GM19324 (cell line): Measurements from ENCODE around the gene KLRC4.
"Not testable (repeated sequence)": the region's sequence is repeated elsewhere in the genome, so short reads cannot be mapped to it uniquely, and the experiment has no call there.

ENCODE experiments used
- ATAC-seq: cut with Tn5 transposase; IDR thresholded peaks from one replicate; pipeline ENCODE4 v1.9.1; 2021; ENCODE audit warnings: mild to moderate bottlenecking, moderate library complexity; ENCODE audit not compliant: unreplicated experiment, low FRiP score

The KLRC4 gene

GRCh38 chr12:10398168-10398567 lies 11.4 kb downstream of the KLRC4 start:
- no peak for ATAC-seq

- no peak for ATAC-seq
Measured at GRCh38 chr12:10397296-10397695, 12.3 kb downstream of the KLRC4 start.

GRCh38 chr12:10396176-10396575 lies 13.4 kb downstream of the KLRC4 start:
- not testable (repeated sequence) for ATAC-seq

DNA sequence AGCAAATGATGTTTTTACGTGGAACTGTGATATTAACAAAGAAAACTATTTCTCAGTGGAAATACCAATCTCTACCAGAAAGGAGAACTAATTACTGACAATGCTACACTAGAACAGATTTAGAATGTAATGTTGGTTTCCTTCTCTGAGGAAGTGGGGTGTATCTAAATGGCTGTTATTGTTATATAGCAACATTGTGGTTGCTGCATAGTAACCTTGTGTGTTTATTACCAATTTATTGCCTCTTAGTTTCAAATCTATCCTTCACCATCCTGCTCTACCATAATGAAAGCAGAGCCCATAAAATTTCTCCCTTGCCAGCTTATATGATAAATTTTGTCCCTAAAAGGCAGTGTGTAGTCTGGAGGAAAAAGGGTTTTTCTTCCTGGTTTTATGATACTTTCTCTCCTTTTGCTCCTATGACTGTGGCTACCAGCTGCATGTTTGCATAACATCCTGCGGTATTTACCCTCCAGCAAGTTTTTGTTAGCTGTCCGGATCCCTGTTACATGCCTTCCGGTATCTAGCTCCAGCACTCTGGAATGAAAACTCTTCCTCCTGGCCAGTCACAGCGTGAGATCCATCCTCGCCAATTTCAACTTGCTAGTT lies 14.1 kb downstream of the KLRC4 start:
- peak; percentile 68 for ATAC-seq

DNA sequence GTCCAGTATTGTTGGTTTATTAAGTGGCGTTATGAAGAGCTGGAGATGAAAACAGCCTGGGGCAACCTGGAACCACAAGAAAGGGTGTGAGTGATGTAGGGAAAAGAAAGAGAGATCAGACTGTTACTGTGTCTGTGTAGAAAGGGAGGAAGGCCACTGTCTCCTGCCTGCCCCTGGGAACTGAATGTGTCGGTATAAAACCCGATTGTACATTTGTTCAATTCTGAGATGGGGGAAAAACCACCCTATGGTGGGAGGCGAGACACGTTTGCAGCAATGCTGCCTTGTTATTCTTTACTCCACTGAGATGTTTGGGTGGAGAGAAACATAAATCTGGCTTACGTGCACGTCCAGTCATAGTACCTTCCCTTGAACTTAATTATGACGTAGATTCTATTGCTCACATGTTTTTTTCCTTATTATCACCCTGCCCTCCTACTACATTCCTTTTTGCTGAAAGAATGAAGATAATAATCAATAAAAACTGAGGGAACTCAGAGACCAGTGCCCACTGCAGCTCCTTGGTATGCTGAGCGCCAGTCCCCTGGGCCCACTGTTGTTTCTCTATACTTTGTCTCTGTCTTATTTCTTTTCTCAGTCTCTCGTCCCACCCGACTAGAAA lies 14.9 kb downstream of the KLRC4 start:
- not testable (repeated sequence) for ATAC-seq

DNA sequence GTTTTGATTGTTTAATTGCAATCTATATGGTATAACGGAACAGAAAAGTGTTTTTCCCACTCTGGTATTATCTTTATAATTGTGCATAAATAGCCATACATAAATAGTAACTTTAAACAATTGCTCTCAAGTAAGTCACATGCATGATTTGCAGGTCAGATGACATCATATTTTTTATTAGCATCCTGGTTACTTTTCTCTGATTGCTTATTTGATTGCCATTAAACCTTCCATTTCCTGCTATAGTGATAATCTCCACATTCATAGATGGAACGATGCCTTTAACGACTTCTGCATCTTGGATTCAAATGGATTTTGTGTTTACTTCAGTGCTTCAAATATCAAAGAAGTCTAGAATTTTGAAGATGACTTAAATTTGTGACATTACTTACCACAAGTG lies 16.3 kb downstream of the KLRC4 start:
- ATAC-seq: no peak

- ATAC-seq: peak; percentile 68
Measured at GRCh38 chr12:10392394-10392930, 17.1 kb downstream of the KLRC4 start.

GRCh38 chr12:10390991-10391390 lies 18.6 kb downstream of the KLRC4 start:
- ATAC-seq: not testable (repeated sequence)

GRCh38 chr12:10389904-10390303 lies 19.7 kb downstream of the KLRC4 start, which contains the start of gene KLRK1:
TSS of gene KLRK1 (minus strand) at chr12:10390041. CDS start at chr12:10388810, 1,231 bp downstream.
- no peak for ATAC-seq

- no peak for ATAC-seq
Measured at GRCh38 chr12:10388624-10389413, 20.7 kb downstream of the KLRC4 start.

GRCh38 chr12:10387498-10387897 lies 22.1 kb downstream of the KLRC4 start:
- ATAC-seq: not testable (repeated sequence)

GRCh38 chr12:10386857-10387256 lies 22.7 kb downstream of the KLRC4 start:
- ATAC-seq: no peak

DNA sequence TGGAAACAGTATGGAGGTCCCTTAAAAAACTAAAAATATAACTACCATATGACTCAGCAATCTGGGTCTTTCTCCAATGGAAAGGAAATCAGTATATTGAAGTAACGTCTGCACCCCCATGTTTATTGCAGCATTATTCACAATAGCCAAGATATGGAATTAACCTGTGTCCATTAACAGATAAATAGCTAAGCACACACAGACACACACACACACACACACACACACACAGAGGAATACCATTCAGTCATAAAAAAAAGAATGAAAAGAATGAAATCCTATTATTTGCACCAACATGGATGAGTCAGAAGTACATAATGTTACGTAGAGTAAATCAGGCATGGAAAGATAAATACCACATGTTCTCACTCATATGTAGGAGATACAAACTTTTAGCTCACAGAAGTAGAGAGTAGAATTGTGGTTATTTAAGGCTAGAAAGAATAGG lies 24.4 kb downstream of the KLRC4 start:
- ATAC-seq: no peak

DNA sequence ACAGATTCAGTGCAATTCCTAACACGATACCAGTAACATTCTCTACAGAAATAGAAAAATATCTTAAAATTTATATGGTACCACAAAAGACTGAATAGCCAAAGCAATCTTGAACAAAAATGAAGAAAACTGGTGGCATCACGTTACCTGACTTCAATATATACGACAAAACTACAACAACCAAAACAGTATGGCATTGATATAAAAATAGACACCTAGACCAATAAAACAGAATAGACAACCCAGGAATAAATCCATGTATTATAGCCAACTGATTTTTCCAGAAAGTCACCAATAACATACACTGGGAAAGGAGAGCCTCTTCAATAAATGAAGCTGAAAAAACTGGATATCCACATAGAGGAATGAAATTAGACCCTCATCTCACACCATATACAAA lies 25.4 kb downstream of the KLRC4 start:
- no peak for ATAC-seq

DNA sequence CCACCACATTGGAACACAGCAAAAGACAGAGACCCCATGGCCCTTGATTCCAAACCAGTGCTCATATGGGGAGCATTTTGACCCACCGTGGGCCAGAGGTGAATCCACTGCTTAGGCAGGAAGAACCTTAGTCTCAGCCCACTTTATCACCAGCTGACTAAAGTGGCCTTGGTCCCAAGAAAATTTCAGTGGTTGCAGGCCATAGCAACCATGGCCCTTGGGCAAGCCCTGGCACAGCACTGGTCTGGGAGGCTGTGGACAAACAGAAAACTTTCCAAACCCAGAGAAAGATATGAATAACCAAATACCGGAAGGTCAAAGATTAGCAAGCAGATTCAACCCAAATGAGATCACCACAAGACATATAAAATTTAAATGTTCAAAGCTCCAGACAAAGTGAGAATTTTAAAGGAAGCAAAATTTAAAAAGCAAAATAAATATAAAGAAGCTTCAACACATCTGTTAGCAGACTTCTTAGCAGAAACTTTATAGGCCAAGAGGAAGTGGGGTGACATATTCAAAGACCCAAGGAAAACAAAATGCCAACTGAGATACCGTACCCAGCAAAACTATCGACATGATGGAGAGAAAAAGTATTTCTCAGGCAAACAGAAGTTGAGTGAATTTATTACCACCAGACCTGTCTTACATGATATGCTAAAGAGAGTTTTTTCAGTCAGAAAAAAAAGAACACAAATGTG lies 27.5 kb downstream of the KLRC4 start:
- no peak for ATAC-seq

DNA sequence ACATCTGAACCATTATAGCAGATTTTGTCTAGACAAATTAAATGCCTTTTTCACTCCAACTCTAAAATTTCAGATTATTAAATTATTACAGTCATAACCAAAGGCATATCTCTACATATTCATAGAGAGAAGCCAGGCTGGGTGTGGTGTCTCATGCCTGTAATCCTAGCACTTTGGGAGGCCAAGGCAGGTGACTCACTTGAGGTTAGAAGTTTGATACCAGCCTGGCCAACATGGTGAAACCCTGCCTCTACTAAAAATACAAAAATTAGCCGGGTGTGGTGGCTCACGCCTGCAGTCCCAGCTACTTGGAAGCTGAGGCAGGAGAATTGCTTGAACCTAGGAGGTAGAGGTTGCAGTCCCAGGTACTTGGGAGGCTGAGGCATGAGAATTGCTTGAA lies 30.8 kb downstream of the KLRC4 start:
- not testable (repeated sequence) for ATAC-seq

DNA sequence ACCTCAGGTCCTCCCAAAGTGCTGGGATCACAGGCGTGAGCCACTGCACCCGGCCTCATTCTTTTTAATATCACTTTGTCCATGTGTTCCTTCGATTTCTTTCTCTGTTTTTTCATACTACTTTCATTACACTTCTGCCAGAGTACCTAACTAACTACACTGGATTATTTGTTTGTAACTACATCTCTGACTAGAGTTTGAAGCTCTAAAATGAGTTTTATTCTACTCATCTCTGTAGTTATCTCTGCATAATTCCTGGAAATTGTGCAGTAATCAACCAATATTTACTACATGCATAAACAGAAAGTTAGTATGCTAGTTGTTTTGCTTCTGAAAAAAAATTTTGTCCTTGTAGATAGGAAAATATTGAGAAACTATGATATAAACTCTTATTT lies 34.9 kb downstream of the KLRC4 start:
- ATAC-seq: no peak

DNA sequence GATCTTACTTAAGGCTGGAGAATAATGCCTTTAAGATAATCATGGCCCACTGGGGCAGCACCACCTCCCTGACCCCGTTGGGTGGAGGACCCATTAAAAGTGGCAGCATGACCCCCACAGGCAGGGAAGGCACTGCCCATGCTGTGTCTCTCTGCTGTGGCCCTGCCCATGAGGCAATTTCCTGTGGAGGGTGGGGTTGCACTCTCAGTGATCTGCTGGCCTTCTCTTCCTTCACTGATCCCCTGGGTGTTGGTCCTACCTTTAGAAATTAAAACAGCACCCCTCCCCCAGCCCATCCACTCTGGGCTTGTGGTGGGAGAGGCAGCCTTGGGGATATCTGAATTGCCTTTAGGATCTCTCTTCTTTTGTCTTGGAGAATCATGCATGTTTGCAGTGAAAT lies 37.0 kb downstream of the KLRC4 start:
- no peak for ATAC-seq

DNA sequence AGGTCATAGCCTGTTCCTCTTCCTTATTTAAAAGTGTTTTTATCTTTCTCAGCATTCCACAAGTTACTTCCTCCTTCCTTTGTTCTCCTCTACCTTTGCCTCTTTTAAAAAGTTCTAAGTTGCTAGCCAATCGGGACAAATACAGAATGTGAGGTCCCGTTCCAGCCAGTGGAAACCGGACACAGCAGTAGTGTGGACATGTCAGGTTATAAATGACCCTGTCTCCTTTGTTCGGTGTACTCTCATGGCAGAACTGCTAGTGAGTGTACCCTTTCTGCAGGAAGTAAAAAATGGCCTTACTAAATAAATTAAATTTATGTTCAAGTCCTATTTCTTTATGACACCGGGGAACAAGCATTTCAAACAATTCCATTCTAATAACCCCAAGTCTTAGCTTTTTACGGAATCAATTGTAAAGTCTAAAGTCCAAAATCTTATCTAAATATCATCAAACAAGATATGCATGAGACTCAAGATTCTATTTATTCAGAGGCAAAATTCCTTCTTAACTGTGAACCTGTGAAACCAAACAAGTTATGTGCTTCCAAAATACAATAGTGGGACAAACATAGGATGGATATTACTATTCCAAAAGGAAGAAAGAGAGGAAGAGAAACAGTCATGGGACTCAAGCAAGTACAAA lies 37.5 kb downstream of the KLRC4 start:
- not testable (repeated sequence) for ATAC-seq
